ENCODE data around the gene ST8SIA2.

The ST8SIA2 gene

DNA sequence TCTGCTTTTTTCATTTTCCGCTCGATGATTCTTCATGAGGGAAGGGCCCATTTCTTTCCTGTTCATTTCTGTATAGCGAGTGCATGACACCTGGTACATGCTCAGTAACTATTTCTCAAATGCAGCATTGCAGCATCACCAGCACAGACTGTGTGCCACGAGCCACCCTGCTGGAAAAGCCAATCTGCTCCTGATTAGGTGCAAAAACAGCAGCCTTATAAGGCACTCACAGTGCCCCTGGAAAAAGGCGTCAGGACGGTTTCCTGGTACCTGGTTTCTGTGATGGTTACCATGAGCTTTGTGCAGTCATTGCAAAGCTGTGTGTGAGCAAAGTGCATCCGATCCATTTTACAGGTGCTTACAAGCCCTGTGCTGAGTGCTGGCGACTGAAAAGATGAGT lies 15.8 kb downstream of the ST8SIA2 start:
- H3K4me3 Mint-ChIP-seq, result no peak overlapping the region
- H3K36me3 Mint-ChIP-seq (ENCODE audit: low read depth), result no peaks in the 10 kb centered on the region
- no peak overlapping the region for H3K27ac Mint-ChIP-seq
- no peaks in the 10 kb centered on the region for H3K4me1 Mint-ChIP-seq (ENCODE audit: low read depth)
- H3K9me3 Mint-ChIP-seq, result no peaks in the 10 kb centered on the region
- peaks cover 7% of the 10 kb centered on the region for H3K27me3 Mint-ChIP-seq

- no peaks in the 10 kb centered on the region for H3K9me3 Mint-ChIP-seq
- H3K4me1 Mint-ChIP-seq (ENCODE audit: low read depth), result no peaks in the 10 kb centered on the region
- no peak overlapping the region for H3K4me3 Mint-ChIP-seq
- peaks cover 7% of the 10 kb centered on the region for H3K27me3 Mint-ChIP-seq
- H3K27ac Mint-ChIP-seq, result no peak overlapping the region
- no peaks in the 10 kb centered on the region for H3K36me3 Mint-ChIP-seq (ENCODE audit: low read depth)
Observed at GRCh38 chr15:92410537-92410936, 16.9 kb downstream of the ST8SIA2 start.

DNA sequence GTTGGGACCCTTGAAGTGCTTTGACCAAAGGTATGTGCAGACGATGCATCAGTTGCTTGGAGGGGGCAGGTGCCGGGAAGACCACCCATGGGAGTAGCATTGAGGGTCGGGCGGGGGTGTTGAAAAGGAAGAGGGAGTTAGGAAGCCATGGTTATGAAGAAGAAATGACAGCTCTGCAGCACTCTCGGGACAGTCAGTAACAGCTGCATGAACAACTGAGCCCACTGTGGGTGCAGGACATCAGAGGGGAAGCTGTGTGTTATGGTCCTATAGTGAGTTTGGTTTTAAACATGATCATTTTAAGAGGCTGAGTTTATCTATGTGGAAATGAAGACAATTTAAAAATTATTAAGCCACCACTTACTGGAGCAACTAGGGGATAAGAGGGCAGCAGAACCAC lies 17.6 kb downstream of the ST8SIA2 start:
- Mint-ChIP-seq H3K9me3 (no peaks in the 10 kb centered on the region), H3K27ac (no peak overlapping the region), H3K27me3 (peaks cover 7% of the 10 kb centered on the region), H3K36me3 (ENCODE audit: low read depth) (no peaks in the 10 kb centered on the region), H3K4me1 (ENCODE audit: low read depth) (no peaks in the 10 kb centered on the region), H3K4me3 (no peak overlapping the region)

- Mint-ChIP-seq H3K36me3 (ENCODE audit: low read depth) (no peaks in the 10 kb centered on the region), H3K27ac (no peak overlapping the region), H3K27me3 (peaks cover 7% of the 10 kb centered on the region), H3K4me1 (ENCODE audit: low read depth) (no peaks in the 10 kb centered on the region), H3K9me3 (no peaks in the 10 kb centered on the region), H3K4me3 (no peak overlapping the region)
Observed at GRCh38 chr15:92413510-92413909, 19.8 kb downstream of the ST8SIA2 start.

- Mint-ChIP-seq H3K9me3 (no peaks in the 10 kb centered on the region), H3K4me1 (ENCODE audit: low read depth) (no peaks in the 10 kb centered on the region), H3K27ac (no peak overlapping the region), H3K27me3 (peaks cover 3% of the 10 kb centered on the region), H3K36me3 (ENCODE audit: low read depth) (no peaks in the 10 kb centered on the region), H3K4me3 (no peak overlapping the region)
Observed at GRCh38 chr15:92415639-92416297, 22.1 kb downstream of the ST8SIA2 start.

- H3K9me3 Mint-ChIP-seq, result no peaks in the 10 kb centered on the region
- H3K27ac Mint-ChIP-seq, result no peak overlapping the region
- no peaks in the 10 kb centered on the region for H3K4me1 Mint-ChIP-seq (ENCODE audit: low read depth)
- peaks cover 3% of the 10 kb centered on the region for H3K27me3 Mint-ChIP-seq
- no peak overlapping the region for H3K4me3 Mint-ChIP-seq
- H3K36me3 Mint-ChIP-seq (ENCODE audit: low read depth), result no peaks in the 10 kb centered on the region
Observed at GRCh38 chr15:92416557-92416956, 22.9 kb downstream of the ST8SIA2 start.

DNA sequence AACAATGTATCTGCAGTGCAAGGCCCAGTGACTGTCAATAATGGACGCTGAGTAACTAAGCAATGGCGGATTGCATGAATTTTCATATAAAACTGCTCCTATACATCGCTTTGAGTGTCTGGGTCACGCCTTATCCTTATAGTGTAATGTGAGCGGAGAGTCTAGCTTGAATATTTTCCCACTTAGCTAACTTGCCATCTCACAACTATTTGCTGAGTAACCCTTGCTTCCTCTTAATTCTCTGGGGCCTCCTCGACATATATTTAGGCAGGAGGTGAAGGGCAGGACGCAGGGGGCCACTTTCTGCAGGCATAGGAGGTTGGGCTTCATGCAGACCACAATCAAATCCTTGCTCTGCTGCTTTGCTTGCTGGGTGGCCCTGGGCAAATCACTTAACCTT lies 24.0 kb downstream of the ST8SIA2 start:
- Mint-ChIP-seq H3K4me3 (no peak overlapping the region), H3K27ac (no peak overlapping the region), H3K4me1 (ENCODE audit: low read depth) (no peaks in the 10 kb centered on the region), H3K36me3 (ENCODE audit: low read depth) (no peaks in the 10 kb centered on the region), H3K27me3 (peaks cover 3% of the 10 kb centered on the region), H3K9me3 (no peaks in the 10 kb centered on the region)

DNA sequence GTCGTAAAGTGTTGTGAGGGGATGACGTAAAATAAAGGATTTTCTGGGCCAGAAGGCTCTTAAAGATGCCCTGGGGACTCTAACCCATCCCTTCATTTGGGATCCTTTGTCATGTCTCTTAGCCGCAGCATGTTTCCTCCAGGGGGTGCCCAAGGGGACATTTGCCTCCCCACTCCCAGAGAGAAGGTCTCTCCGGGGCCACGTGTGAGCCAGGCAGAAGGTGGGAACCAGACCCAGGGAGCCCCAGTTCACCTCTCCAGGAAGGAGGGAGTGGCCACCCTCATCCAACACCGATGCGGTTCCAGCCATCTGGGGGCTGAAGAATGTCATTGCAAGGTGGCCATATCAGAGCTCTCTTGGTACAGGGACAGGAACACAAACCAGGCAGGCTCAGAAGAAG lies 25.2 kb downstream of the ST8SIA2 start:
- H3K4me3 Mint-ChIP-seq, result no peak overlapping the region
- H3K27ac Mint-ChIP-seq, result no peak overlapping the region
- H3K4me1 Mint-ChIP-seq (ENCODE audit: low read depth), result no peaks in the 10 kb centered on the region
- H3K27me3 Mint-ChIP-seq, result peaks cover 3% of the 10 kb centered on the region
- H3K36me3 Mint-ChIP-seq (ENCODE audit: low read depth), result no peaks in the 10 kb centered on the region
- H3K9me3 Mint-ChIP-seq, result no peaks in the 10 kb centered on the region

DNA sequence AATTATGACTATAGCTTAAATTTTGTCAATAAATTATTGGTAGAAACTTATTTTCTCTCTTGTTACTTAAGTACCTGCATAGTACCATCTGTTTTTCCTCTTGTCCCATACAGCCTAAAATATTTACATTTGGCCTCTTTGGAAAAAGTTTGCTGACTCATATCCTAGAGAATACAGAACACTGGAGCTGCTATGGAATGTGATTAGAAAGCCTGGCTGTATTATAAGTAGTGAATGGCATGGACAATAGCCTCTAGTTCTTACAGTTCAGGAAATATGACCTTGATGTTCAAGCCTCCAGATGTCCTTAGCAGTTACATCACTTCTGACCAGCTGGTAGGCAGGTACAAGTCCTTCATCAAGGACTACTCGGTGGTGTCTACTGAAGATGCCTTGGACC lies 28.3 kb downstream of the ST8SIA2 start:
- Mint-ChIP-seq H3K4me1 (ENCODE audit: low read depth) (no peaks in the 10 kb centered on the region), H3K27ac (no peak overlapping the region), H3K4me3 (no peak overlapping the region), H3K27me3 (peaks cover 21% of the 10 kb centered on the region), H3K9me3 (no peaks in the 10 kb centered on the region), H3K36me3 (ENCODE audit: low read depth) (no peaks in the 10 kb centered on the region)

- Mint-ChIP-seq H3K9me3 (no peaks in the 10 kb centered on the region), H3K4me1 (ENCODE audit: low read depth) (no peaks in the 10 kb centered on the region), H3K36me3 (ENCODE audit: low read depth) (no peaks in the 10 kb centered on the region), H3K27ac (no peak overlapping the region), H3K4me3 (no peak overlapping the region), H3K27me3 (peaks cover 18% of the 10 kb centered on the region)
Observed at GRCh38 chr15:92425578-92426225, 32.0 kb downstream of the ST8SIA2 start.

DNA sequence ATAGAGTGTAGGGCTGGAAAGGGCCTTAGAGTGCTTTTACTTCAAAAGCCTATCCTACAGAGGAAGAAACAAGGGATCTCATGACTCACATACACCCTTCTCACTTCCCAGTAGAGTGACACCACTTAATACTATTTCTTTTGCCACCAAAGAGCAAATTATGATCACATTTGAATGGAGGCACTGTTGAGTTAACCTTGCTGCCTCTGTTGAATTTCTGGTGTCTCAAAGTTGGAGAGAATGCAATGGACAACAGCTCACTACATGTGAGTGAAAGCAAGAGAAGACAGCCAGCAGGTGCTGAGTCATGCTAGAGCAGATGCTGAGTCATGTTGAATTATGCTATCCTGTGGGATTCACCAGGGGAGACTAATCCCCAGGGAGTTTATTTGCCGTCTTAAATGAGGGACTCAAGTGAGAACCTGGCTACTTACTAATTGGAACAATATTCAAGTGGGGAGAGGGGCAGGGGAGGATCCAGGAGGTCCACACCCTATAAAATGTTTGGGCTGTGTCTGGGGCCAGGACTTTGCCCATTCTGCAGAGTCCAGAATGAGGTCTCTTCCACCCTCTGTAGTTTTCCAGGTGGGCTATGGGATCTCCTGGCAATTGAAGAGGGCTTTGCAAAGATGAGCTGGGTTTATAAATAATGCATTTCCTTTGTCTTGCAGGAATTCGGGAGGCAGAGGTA lies 35.8 kb downstream of the ST8SIA2 start:
- Mint-ChIP-seq H3K27me3 (peaks cover 18% of the 10 kb centered on the region), H3K4me1 (ENCODE audit: low read depth) (no peaks in the 10 kb centered on the region), H3K9me3 (no peaks in the 10 kb centered on the region), H3K27ac (no peak overlapping the region), H3K4me3 (no peak overlapping the region), H3K36me3 (ENCODE audit: low read depth) (no peaks in the 10 kb centered on the region)

DNA sequence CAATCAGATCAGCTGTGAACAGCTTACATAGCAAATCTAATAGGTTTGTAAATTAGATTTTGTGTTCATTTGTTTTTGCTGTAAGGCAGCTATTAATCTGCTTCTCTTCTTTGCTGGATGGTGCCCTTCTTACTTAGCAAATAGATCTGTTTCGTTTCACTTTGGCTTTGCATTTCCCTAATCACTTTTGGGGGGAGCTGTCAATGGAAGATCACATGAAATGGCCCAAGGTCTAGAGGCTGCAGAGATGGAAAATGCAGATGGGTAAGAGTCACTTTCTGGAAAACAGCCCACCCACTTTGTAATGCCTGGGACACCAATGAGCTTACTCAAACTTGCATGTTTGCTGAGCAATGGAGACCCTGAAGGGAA lies 36.4 kb downstream of the ST8SIA2 start:
- no peaks in the 10 kb centered on the region for H3K36me3 Mint-ChIP-seq (ENCODE audit: low read depth)
- H3K27ac Mint-ChIP-seq, result no peak overlapping the region
- no peaks in the 10 kb centered on the region for H3K4me1 Mint-ChIP-seq (ENCODE audit: low read depth)
- peaks cover 17% of the 10 kb centered on the region for H3K27me3 Mint-ChIP-seq
- H3K9me3 Mint-ChIP-seq, result no peaks in the 10 kb centered on the region
- no peak overlapping the region for H3K4me3 Mint-ChIP-seq

DNA sequence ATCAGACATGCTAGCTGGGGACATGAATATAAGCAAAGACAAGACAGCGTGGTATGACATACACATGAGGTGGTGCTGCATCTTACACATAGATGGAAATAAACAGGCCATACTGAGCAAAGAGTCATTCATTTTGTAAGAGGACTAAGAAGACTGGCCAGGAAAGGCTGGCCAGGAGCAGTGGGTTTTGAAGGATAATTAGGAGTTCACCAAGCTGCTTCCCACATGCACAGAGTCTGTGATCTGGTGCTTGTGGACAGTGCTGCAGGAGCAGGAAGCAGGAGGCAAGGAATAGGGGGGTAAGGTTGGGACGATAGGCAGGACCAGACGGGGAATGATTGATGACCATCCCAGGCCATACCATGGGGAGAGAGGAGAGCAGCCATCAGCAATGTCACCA lies 41.5 kb downstream of the ST8SIA2 start:
- H3K4me1 Mint-ChIP-seq (ENCODE audit: low read depth), result no peaks in the 10 kb centered on the region
- H3K36me3 Mint-ChIP-seq (ENCODE audit: low read depth), result no peaks in the 10 kb centered on the region
- H3K4me3 Mint-ChIP-seq, result no peak overlapping the region
- H3K9me3 Mint-ChIP-seq, result no peaks in the 10 kb centered on the region
- peaks cover 5% of the 10 kb centered on the region for H3K27me3 Mint-ChIP-seq
- H3K27ac Mint-ChIP-seq, result no peak overlapping the region

GRCh38 chr15:92438471-92438870 lies 44.8 kb downstream of the ST8SIA2 start:
- H3K36me3 Mint-ChIP-seq (ENCODE audit: low read depth), result no peaks in the 10 kb centered on the region

GRCh38 chr15:92443381-92443780 lies 49.7 kb downstream of the ST8SIA2 start:
- Mint-ChIP-seq H3K27ac (no peak overlapping the region), H3K9me3 (no peaks in the 10 kb centered on the region), H3K36me3 (ENCODE audit: low read depth) (no peaks in the 10 kb centered on the region), H3K27me3 (no peaks in the 10 kb centered on the region), H3K4me3 (no peak overlapping the region), H3K4me1 (ENCODE audit: low read depth) (no peaks in the 10 kb centered on the region)

More at GRCh38 chr15:92438471-92438870, 44.8 kb downstream of the ST8SIA2 start:
- Mint-ChIP-seq H3K4me1 (ENCODE audit: low read depth) (no peaks in the 10 kb centered on the region), H3K27ac (no peak overlapping the region), H3K27me3 (peaks cover 5% of the 10 kb centered on the region), H3K4me3 (no peak overlapping the region), H3K9me3 (no peaks in the 10 kb centered on the region)
